ENCODE data around the gene KCTD18.

The KCTD18 gene

DNA sequence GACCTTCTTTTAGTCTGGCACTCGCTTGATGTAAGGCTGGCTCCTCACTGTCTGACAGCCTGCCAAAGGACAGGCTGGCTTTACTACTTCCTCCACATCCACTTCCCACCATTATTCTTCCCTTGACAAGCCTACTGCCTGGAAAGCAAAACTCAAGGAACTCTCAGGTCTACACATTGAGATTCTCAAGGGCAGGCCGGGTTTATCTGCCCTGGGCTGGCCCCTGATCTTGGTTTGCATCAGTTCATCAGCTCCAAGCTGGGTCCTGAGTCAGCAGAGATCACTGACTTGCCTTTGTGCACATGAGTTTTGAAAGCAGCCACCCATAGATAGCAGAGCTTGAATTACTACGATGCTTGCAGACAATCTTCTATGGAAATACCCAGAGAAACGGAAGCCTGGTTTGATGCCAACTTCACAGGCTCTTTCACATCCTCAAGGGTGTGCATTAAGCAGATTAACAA, 53.9 kb downstream of the KCTD18 start:
- peak in 1 of 2 donors; percentile 15 for DNase-seq (ENCODE audit: extremely low read depth in 1 of 2, low read depth in 1 of 2)

DNA sequence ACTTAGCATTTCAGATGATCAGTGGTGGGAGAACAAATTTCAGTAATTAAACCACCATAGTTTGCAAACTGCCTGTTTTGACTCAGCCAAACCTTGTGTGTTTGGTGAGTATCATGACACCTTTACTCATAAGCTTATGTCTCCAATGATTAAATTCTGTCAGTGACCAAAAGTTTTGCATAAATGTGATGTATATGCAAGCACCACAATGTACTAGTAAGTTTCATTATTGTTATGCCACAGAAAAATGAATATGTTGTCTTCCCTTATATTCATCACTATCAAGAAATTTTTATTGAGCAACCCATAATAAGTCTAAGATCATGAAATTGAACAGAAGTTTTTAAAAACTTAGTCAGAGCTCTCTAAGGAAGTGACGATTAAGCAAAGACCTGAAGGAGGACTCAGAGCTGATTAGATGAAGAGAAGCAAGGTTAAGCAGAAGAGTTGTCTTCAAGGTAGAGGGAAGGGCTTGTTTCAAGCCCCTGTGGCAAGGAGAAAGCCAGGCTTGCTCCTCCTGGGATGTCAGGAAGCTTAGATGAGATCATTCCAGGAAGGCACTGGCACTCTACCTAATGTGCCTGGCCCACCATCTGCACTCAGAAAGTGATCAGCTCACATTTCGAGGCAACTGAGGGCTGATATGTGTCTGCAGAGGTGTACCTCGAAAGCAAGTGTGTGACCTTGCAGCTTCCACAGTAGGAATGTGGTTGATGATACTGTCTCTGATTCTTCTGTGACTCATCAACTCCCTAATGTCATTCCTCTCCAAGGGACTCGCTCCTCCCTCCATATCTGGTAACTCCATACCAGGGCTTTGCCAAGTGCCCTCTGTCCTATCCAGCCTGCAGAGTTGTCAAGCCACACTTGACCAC, 54.7 kb downstream of the KCTD18 start:
- DNase-seq (ENCODE audit: extremely low read depth in 1 of 2, low read depth in 1 of 2): no peak

DNA sequence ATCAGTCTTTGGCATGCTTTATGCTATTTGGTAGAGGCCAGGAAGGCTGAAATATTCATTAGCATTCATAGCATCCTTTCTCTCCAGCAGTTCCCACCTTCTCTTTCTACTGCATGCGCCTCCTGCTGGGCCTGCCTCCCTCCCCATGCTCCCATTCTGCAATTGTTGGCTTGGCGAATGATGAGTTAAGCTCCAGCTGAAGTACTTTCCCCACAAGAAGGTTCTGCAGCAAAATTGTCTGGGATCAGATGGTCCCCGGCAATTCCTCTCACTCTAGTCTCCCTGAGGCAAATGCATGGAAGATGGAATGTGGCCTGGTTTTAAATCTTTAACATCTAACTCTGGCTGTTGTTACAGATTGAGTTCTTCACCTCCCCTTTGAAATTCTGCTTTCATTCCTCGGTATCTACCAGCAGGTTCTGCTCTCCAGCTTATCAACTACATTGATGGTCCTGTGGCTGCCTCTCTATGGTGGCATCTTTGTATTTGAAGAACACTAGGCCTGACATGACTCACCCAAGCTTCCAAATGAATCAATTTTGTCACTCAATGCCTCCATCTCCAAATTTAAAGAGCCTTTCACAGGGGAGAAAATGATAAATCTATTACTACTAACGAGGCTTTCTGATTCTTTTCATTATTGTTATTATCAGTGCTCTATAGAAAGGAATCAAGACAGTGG, 55.9 kb downstream of the KCTD18 start:
- no peak for DNase-seq (ENCODE audit: extremely low read depth in 1 of 2, low read depth in 1 of 2)

DNA sequence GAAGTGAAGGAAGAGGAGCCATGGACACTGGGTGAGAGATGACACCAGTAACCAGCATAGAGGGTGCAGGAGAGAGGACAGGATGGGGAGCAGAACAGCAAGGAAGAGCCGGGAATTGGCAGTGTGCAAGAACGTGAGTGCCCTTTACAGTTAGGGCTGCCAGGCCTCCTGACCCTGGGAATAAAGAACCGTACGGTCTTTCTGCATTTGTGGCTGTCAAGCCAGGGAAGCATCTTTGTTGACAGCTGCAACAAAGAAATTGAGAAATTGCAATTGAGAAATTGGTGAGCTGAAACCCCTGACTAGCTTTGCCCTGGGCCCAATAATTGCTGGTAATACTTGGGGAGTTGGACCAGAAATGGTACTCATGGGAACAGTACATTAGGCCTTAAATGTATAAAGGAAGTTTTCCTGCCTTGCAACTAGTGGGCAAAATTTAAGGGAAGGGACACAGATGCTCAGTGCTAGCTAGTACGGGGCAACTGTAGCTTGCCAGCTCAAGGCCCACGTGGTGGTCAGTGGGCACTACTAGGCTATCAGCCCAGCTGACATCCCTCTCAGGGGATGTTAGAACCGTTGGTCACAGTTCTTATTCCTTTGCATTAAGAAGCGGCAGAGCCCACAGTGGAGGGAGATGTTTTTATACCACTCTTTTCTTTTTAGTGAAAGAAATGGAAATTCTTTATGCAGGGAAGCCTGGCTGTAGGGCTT, 56.6 kb downstream of the KCTD18 start:
- no peak for DNase-seq (ENCODE audit: extremely low read depth in 1 of 2, low read depth in 1 of 2)

DNA sequence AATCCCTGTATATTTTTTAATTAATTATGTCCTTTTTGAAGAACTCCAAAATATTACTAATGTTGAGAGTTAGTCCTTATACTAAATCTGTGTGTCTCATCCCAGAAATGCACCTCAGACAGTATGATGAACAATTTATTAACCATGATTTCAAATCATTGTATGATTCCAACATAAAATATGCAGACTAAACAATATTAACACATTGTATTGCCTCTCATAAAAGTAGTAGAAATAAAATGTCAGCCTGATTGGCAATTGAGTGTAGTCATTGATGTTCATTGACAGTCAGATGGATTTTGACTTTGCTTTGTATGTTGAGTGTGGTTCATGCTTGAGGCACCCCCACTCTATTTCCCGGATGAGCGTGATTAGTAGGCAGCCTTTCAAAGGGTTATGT, 57.5 kb downstream of the KCTD18 start:
- no peak for DNase-seq (ENCODE audit: extremely low read depth in 1 of 2, low read depth in 1 of 2)

DNA sequence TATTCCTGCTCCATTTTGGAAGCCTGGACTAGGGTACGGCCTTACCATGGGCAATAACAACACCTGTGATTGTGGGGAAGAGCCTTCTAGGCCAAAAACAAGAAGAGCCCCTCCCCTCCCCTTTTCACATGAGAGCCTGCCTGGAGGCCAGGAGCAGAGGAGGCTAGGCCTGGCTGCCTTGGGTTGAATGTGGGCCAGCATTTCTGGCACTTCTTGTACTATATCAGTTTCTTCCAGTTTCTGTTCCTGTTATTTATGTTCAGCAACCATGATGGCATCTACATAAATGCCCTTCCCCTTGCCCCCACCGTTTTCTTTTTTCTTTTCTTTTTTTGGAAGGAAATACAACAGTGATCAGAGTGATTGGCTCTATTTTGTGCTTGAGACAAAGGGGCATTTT, 58.4 kb downstream of the KCTD18 start:
- no peak for DNase-seq (ENCODE audit: extremely low read depth in 1 of 2, low read depth in 1 of 2)

DNA sequence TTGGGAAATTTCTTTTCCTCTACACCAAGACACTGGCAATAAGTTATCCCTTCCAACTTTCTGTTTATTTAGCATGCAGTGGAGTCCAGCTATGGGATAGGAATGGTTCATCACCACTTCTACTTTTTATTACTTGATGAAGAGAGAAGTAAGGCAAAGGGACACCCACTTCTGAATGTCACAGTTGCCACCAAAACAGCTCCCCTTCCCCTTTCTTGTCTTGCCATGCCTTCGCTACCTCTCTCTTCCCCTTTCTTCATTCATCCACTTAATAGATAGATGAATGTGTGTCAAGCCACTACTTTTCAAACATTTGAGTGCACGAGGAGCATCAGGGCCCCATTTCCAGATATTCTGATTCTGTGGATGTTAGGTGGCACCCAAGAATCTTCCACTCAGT, 59.6 kb downstream of the KCTD18 start:
- DNase-seq (ENCODE audit: extremely low read depth in 1 of 2, low read depth in 1 of 2): no peak

DNA sequence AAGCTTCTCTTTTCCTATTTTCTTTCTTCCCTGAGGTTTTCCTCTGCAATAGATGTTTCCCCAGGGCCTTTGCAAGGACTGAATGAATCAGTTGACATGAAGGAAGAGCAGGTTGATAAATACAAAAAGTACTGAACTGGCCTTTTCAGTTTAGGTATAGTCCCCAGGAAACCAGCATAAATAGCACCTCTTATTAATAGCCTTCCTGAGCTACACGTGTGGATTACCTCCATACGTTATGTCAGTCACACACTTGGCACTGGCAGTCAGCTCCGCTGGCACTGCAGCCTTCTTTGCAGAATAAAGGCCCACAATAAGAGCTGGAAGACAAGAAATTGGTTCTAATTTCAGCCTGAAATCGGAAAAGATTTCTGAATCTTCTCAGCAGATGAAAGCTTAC, 60.7 kb downstream of the KCTD18 start:
- DNase-seq (ENCODE audit: extremely low read depth in 1 of 2, low read depth in 1 of 2): no peak

DNA sequence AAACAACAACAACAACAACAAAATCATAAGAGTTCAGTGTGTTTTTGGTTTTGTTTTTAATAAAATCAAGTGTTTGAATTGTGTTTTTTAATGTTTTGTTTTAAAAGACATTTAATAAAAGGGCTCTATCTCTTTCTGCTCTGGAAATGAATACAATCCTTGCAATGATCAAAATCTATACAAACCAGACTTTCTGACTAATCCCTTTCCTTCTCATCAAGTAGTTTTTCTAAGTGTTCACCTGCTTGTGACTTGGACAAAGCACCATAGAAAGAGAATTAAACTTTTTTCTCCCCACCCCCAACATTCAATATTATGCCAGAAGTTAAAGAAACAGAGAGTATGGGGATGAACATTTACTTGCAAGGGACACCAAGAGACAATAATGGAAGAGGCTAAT, 61.4 kb downstream of the KCTD18 start:
- DNase-seq (ENCODE audit: extremely low read depth in 1 of 2, low read depth in 1 of 2): no peak

DNA sequence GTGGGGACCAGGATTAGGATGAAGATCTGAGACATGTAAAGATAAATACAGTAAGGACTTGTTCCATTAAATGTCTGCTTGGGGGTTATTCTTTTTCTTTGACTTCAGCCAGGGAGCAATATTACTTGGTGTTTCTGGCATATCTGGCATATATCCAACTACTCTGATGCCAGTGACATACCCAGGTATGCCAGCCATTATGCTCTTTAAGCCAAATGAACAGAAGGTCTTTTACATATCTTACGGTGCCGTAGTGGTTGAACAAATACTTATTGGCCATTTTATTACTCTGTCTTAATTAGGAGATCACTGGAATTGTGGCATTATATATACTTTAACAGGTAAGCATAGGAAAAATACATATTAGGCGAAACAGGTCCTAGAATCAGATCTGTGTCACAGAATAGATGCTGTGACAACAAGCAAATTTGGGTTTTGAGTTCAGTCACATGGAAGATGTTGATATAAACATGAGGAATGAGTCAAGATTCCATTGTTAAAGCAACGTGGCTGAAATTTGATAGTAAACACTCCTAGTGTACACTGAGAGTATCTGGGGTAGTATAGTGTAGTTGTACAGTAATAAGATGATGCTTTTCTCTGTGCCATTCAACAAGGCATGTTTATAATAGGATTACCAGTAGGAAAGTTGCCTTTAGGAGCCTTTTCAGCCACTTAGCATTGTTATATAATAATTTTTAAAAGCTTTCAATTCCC, 62.6 kb downstream of the KCTD18 start:
- no peak for DNase-seq (ENCODE audit: extremely low read depth in 1 of 2, low read depth in 1 of 2)

DNA sequence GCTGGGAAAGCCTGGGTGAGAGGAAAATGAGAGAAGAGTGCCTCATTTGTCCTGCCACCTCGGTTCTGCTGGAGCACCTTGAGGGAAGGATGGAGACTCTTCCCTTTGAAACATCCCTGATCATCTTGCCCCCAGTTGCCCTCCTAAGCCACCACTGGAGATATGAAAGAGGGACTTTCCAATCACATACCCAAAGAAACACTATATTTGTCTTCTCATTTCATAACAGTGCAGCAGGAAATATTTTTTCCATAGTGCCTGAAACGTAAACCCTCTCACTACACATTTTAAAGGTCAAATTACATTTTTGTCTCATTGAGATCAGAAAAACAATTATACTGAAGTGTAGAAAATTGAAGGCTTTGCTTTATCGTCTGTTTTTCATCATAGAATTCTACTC, 63.3 kb downstream of the KCTD18 start:
- no peak for DNase-seq (ENCODE audit: extremely low read depth in 1 of 2, low read depth in 1 of 2)

DNA sequence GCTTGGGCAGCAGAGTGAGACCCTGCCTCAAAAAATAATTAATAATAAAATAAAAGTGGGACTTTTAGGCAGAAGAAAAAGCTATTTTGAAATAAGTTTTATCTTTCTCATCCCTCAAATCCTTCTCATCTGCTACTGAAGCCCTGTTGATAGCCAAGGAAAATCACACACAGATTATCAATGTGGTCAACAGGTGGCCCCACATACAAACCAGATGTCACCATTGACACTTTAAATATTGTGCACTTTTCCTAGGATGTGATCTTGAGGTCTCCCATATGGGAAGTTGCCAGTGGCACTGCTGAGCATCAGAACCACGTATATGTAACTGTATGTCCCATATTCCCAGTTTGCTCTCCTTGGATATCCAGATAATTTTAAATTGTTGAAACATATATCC, 64.6 kb downstream of the KCTD18 start:
- no peak for DNase-seq (ENCODE audit: extremely low read depth in 1 of 2, low read depth in 1 of 2)

DNA sequence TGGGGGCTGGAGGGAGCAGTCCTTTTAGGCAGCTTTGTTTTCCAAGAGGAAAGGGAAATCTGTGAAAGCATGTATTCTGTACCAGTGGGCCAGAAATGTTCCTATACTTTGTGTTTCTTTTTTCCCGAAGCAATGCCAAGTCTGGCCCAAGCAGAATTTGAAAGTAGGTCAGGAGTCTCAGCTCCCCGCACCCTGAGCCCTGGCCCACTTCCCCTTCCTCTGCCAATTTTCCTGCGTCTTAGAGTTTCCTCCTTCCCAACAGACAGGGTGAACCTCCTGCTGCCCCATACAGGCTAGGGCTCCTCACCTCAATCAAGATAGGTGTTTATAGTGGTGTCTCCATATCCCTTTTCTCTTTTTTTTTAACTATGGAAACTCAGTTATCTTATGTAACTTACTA, 65.3 kb downstream of the KCTD18 start:
- DNase-seq (ENCODE audit: extremely low read depth in 1 of 2, low read depth in 1 of 2): no peak

DNA sequence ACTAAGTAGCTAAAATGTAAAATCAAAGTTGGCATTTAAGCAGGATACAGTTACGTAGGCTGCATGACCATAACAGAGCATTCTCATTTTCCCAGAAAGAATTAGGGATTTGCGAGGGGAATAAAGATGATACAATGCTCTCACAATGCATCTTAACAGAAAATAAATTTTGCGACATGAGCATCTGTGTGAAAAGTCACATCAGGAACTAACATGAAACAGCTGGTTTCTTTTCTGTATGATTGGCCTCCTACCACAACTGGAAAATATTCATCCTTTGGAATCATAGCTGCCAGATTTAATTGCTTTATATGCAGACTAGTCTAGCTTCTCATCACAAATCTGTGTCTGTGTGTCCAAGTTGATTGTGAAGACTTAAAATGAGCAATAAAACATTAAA, 66.0 kb downstream of the KCTD18 start:
- no peak for DNase-seq (ENCODE audit: extremely low read depth in 1 of 2, low read depth in 1 of 2)

DNA sequence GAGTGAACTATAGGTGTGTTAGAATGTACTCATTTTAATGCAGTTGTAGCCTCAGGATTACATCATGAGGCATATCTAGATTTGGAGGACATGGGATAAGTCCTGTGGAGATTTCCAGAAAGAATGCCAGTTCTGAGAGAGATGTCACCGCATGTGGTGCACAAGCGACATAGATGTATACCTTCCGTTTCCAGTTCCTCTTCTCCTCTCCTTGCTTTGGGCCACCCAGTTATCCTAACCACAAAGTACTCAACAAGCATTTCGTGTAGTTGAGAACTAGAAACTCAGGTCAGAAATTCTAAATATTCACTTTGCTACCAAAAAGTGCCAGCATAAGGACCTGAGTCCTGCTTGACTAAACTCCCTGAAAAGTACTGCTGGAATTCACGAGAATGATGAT, 66.5 kb downstream of the KCTD18 start:
- no peak for DNase-seq (ENCODE audit: extremely low read depth in 1 of 2, low read depth in 1 of 2)

DNA sequence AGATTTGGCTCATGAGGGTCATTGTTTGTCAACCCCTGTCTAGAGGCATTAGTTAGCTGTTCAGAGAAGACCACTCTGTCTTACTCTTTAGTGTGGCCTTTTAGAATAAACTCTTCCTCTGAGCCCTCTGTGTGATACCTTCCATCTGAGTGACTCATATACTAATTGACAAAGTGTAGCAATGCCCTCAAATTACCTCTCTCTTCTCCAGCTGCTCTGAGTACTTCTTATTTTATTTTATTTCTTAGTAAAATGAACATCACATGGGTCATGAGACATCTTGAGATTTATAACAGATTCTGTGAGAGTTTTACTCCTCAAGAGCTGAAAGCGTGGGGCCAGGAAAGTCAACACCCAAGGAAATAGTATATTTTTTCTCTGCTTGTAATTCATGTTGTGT, 67.4 kb downstream of the KCTD18 start:
- DNase-seq (ENCODE audit: extremely low read depth in 1 of 2, low read depth in 1 of 2): no peak

DNA sequence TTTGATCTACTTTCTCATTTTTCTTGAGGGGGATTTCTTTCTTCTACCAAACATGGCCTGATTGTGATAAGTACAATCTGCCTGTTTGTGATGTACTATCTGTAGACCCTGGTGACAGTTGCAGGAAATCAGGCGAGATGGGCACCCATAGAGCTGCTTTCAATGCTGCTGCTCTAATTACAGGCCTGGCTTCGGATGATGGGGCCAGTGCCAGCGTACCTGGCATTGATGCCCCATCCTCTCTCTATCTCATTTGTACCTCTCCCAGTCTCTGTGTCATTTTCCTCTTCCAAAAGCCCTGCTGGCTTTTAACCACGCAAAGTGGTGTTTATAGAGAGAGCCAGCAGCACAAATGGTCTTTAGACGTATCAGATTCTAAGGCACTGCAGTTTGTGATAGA, 69.9 kb downstream of the KCTD18 start:
- DNase-seq (ENCODE audit: extremely low read depth in 1 of 2, low read depth in 1 of 2): no peak

All from stimulated activated CD8-positive, alpha-beta memory T cell treated with anti-CD3 and anti-CD28 coated beads, Interleukin-7, amount 100 ng/mL, for 48 hours (primary cell).